ENCODE results near the gene GOLIM4.

Gene GOLIM4

GRCh38 chr3:167989066-167989465, 106.7 kb downstream of the GOLIM4 start:
- TF ChIP-seq CREB1 (IDR thresholded peaks at IDR 0.05; ENCODE audit: low read depth) (no peak), FOXM1 (IDR thresholded peaks at IDR 0.05; ENCODE audit: borderline replicate concordance, low read depth) (no peak), TEAD4 (IDR thresholded peaks at IDR 0.05) (no peak), TCF12 (IDR thresholded peaks at IDR 0.05; ENCODE audit: low read depth) (no peak), CEBPB (IDR thresholded peaks at IDR 0.05) (no peak), ZBTB7A (IDR thresholded peaks at IDR 0.05; ENCODE audit: low read depth) (no peak), USF1 (IDR thresholded peaks at IDR 0.05) (no peak), MAX (IDR thresholded peaks at IDR 0.05) (no peak), TAF1 (IDR thresholded peaks at IDR 0.05; ENCODE audit: low read depth) (no peak), EP300 (IDR thresholded peaks at IDR 0.05; ENCODE audit: borderline replicate concordance) (no peak)

- no peak for TF ChIP-seq ZBTB7A (IDR thresholded peaks at IDR 0.05; ENCODE audit: low read depth)
- no peak for TF ChIP-seq CEBPB (IDR thresholded peaks at IDR 0.05)
- TF ChIP-seq TCF12 (IDR thresholded peaks at IDR 0.05; ENCODE audit: low read depth): no peak
- TF ChIP-seq CREB1 (IDR thresholded peaks at IDR 0.05; ENCODE audit: low read depth): no peak
- no peak for TF ChIP-seq EP300 (IDR thresholded peaks at IDR 0.05; ENCODE audit: borderline replicate concordance)
- no peak for TF ChIP-seq FOXM1 (IDR thresholded peaks at IDR 0.05; ENCODE audit: borderline replicate concordance, low read depth)
- no peak for TF ChIP-seq MAX (IDR thresholded peaks at IDR 0.05)
- no peak for TF ChIP-seq RAD21 (IDR thresholded peaks at IDR 0.05; ENCODE audit: low read depth)
- TF ChIP-seq TEAD4 (IDR thresholded peaks at IDR 0.05): no peak
- TF ChIP-seq NFIC (IDR thresholded peaks at IDR 0.05): no peak
- no peak for TF ChIP-seq EGR1 (IDR thresholded peaks at IDR 0.05)
- no peak for TF ChIP-seq REST (IDR thresholded peaks at IDR 0.05; ENCODE audit: low read depth)
- TF ChIP-seq TAF1 (IDR thresholded peaks at IDR 0.05; ENCODE audit: low read depth): no peak
- TF ChIP-seq USF1 (IDR thresholded peaks at IDR 0.05): no peak
- no peak for TF ChIP-seq YY1 (IDR thresholded peaks at IDR 0.05; ENCODE audit: low read depth)
Observed at GRCh38 chr3:167983583-167983982, 112.1 kb downstream of the GOLIM4 start.

- TF ChIP-seq EP300 (IDR thresholded peaks at IDR 0.05; ENCODE audit: borderline replicate concordance): no peak
- TF ChIP-seq TAF1 (IDR thresholded peaks at IDR 0.05; ENCODE audit: low read depth): no peak
- no peak for TF ChIP-seq REST (IDR thresholded peaks at IDR 0.05; ENCODE audit: low read depth)
Observed at GRCh38 chr3:167978486-167978885, 117.2 kb downstream of the GOLIM4 start.

- no peak for TF ChIP-seq FOXM1 (IDR thresholded peaks at IDR 0.05; ENCODE audit: borderline replicate concordance, low read depth)
- TF ChIP-seq ZBTB7A (IDR thresholded peaks at IDR 0.05; ENCODE audit: low read depth): no peak
- TF ChIP-seq REST (IDR thresholded peaks at IDR 0.05; ENCODE audit: low read depth): no peak
- TF ChIP-seq TAF1 (IDR thresholded peaks at IDR 0.05; ENCODE audit: low read depth): no peak
- TF ChIP-seq USF1 (IDR thresholded peaks at IDR 0.05): no peak
- no peak for TF ChIP-seq TCF12 (IDR thresholded peaks at IDR 0.05; ENCODE audit: low read depth)
Observed at GRCh38 chr3:167978071-167978470, 117.7 kb downstream of the GOLIM4 start.

Data from Ishikawa (cell line).